GM18870 (cell line): ENCODE data around the gene SRGAP2B.
"Not testable (repeated sequence)": the region's sequence is repeated elsewhere in the genome, so short reads cannot be mapped to it uniquely, and the experiment has no call there.

Experiments
- ATAC-seq: cut with Tn5 transposase; IDR thresholded peaks from one replicate; pipeline ENCODE4 v1.9.1; 2021; ENCODE audit warnings: moderate library complexity; ENCODE audit not compliant: unreplicated experiment

SRGAP2B gene

GRCh38 chr1:145093517-145094149 is 1.5 kb downstream of the SRGAP2B start:
- not testable (repeated sequence) for ATAC-seq

GRCh38 chr1:145082483-145083255 is 12.5 kb downstream of the SRGAP2B start:
- ATAC-seq: not testable (repeated sequence)

GRCh38 chr1:145080193-145080592 is 14.9 kb downstream of the SRGAP2B start:
- not testable (repeated sequence) for ATAC-seq

GRCh38 chr1:145079737-145080136 is 15.4 kb downstream of the SRGAP2B start:
- not testable (repeated sequence) for ATAC-seq

- not testable (repeated sequence) for ATAC-seq
Observed at GRCh38 chr1:145078787-145079370, 16.2 kb downstream of the SRGAP2B start.

GRCh38 chr1:145077872-145078786 is 17.0 kb downstream of the SRGAP2B start:
- ATAC-seq: not testable (repeated sequence)

GRCh38 chr1:145076877-145077276 is 18.3 kb downstream of the SRGAP2B start:
- ATAC-seq: not testable (repeated sequence)

- not testable (repeated sequence) for ATAC-seq
Observed at GRCh38 chr1:145074021-145074559, 21.0 kb downstream of the SRGAP2B start.

GRCh38 chr1:145071569-145071968 is 23.6 kb downstream of the SRGAP2B start:
- ATAC-seq: not testable (repeated sequence)

GRCh38 chr1:145066486-145066885 is 28.6 kb downstream of the SRGAP2B start:
- ATAC-seq: not testable (repeated sequence)

GRCh38 chr1:145065194-145065826 is 29.8 kb downstream of the SRGAP2B start:
- ATAC-seq: not testable (repeated sequence)

- ATAC-seq: not testable (repeated sequence)
Observed at GRCh38 chr1:145063941-145064648, 31.0 kb downstream of the SRGAP2B start.

GRCh38 chr1:145063285-145063684 is 31.8 kb downstream of the SRGAP2B start:
- not testable (repeated sequence) for ATAC-seq

GRCh38 chr1:145058184-145058583 is 36.9 kb downstream of the SRGAP2B start:
- peak; percentile 49 for ATAC-seq

- peak; percentile 98 for ATAC-seq
Observed at GRCh38 chr1:145055217-145055760, 39.8 kb downstream of the SRGAP2B start.

GRCh38 chr1:145053428-145053827 is 41.7 kb downstream of the SRGAP2B start:
- not testable (repeated sequence) for ATAC-seq

GRCh38 chr1:145052019-145052776 is 42.9 kb downstream of the SRGAP2B start:
- not testable (repeated sequence) for ATAC-seq

GRCh38 chr1:145048181-145048856 is 46.8 kb downstream of the SRGAP2B start:
- not testable (repeated sequence) for ATAC-seq
